Endothelial cell of umbilical vein (primary cell): ENCODE results near the gene OTUD5. TPM values are rescaled to one million over a fixed set of nuclear protein-coding genes. Genes with fewer than 3 reads are reported as not detected.

Experiments
- BruUV-seq: library from RNA; stranded (reverse); fragments of 400-500 nt; replicated peaks from 2 replicates; lab custom pipeline; 2021; lab: Mats Ljungman, UMichigan
- CTCF ChIA-PET: fragments of 300-600, 350-600 bp; sonication (Branson Sonifier 250); formaldehyde crosslinking; loops from one replicate; lab custom pipeline; 2021; ENCODE audit warnings: antibody characterized with exemption, inconsistent platforms; lab: Charles Lee
- POLR2A ChIA-PET: fragments of 300-600, 350-600 bp; sonication (Branson Sonifier 250); formaldehyde crosslinking; loops from one replicate; lab custom pipeline; 2021; ENCODE audit warnings: antibody characterized with exemption, inconsistent platforms; lab: Charles Lee
- DNase-seq: peaks from one replicate; pipeline ENCODE4 v3.0.0-alpha.2; 2011; ENCODE audit warnings: low read depth, low spot score
- FAIRE-seq: peaks from 2 replicates; lab custom pipeline; 2011; peaks lifted over from hg19 to GRCh38; lab: Jason Lieb, UNC
- H2AFZ ChIP-seq: 2 replicates; pipeline ENCODE4 v1.6.0; 2012; ENCODE audit warnings: low read depth, low read length, control low read depth, inconsistent platforms
- H3K27ac ChIP-seq: 2 replicates; pipeline ENCODE4 v1.5.1; 2011; ENCODE audit warnings: low read depth, mild to moderate bottlenecking, control low read depth, low read length, moderate library complexity; ENCODE audit not compliant: insufficient read depth
- H3K27me3 ChIP-seq, 2 experiments: 2 replicates each; pipeline versions ENCODE4 v1.6.0 to v1.6.1; 2011; ENCODE audit warnings: low read length in 2 of 2, mixed read lengths in 1 of 2; ENCODE audit not compliant: control insufficient read depth in 2 of 2, insufficient read depth in 2 of 2
- H3K36me3 ChIP-seq, 2 experiments: 2 replicates in 1 of 2; 3 replicates in 1 of 2; pipeline ENCODE4 v1.5.1; 2011; ENCODE audit warnings: low read length in 2 of 2, mild to moderate bottlenecking in 1 of 2, moderate library complexity in 1 of 2; ENCODE audit not compliant: control insufficient read depth in 2 of 2, insufficient read depth in 2 of 2; ENCODE audit errors: extremely low read depth in 1 of 2
- H3K4me1 ChIP-seq: 3 replicates; pipeline ENCODE4 v1.5.1; 2011; ENCODE audit warnings: mild to moderate bottlenecking, low read length; ENCODE audit not compliant: control insufficient read depth, insufficient read depth; ENCODE audit errors: extremely low read depth
- H3K4me2 ChIP-seq: 2 replicates; pipeline ENCODE4 v1.6.1; 2011; ENCODE audit warnings: low read length, control low read depth, mixed read lengths; ENCODE audit not compliant: insufficient read depth
- H3K4me3 ChIP-seq, 3 experiments: fragments of 200-600 bp in 1 of 3; sonication (generic), shearing (Covaris generic) in 1 of 3; replicated peaks in 1 of 3; 2 replicates each; pipeline ENCODE4 v1.5.1; 2011 to 2016; ENCODE audit warnings: control low read depth in 3 of 3, low read length in 3 of 3, mild to moderate bottlenecking in 2 of 3, inconsistent platforms in 1 of 3, low read depth in 1 of 3, moderate library complexity in 1 of 3; ENCODE audit not compliant: insufficient read depth in 1 of 3
- H3K79me2 ChIP-seq: 2 replicates; pipeline ENCODE4 v1.6.0; 2012; ENCODE audit warnings: low read length, inconsistent platforms; ENCODE audit not compliant: control insufficient read depth, insufficient read depth
- H3K9ac ChIP-seq: replicated peaks from 2 replicates; pipeline ENCODE3; 2011; ENCODE audit warnings: low read length, control low read depth; ENCODE audit not compliant: insufficient read depth; ENCODE audit errors: extremely low read depth
- H3K9me1 ChIP-seq: replicated peaks from 3 replicates; pipeline ENCODE4 v1.6.0; 2011; ENCODE audit warnings: mild to moderate bottlenecking, low read length; ENCODE audit not compliant: control insufficient read depth, insufficient read depth; ENCODE audit errors: extremely low read depth
- H3K9me3 ChIP-seq: replicated peaks from 2 replicates; pipeline ENCODE4 v1.5.1; 2012; ENCODE audit warnings: low read length, inconsistent platforms; ENCODE audit not compliant: control insufficient read depth, insufficient read depth
- H4K20me1 ChIP-seq: replicated peaks from 2 replicates; pipeline ENCODE3; 2011; ENCODE audit warnings: mild to moderate bottlenecking, low read length; ENCODE audit not compliant: control insufficient read depth, insufficient read depth; ENCODE audit errors: extremely low read depth
- CTCF ChIP-seq, 2 donors: IDR thresholded peaks; 1 replicate in 1 of 2; 2 replicates in 1 of 2; pipeline ENCODE4 v1.5.1; 2011; ENCODE audit warnings: low read length in 2 of 2, mild to moderate bottlenecking in 2 of 2, moderate library complexity in 2 of 2, control low read depth in 1 of 2, inconsistent platforms in 1 of 2, low read depth in 1 of 2; ENCODE audit not compliant: insufficient read depth in 1 of 2; ENCODE audit errors: extremely low read depth in 1 of 2
- EZH2 ChIP-seq: IDR thresholded peaks from 2 replicates; pipeline ENCODE4 v1.6.1; 2012; ENCODE audit warnings: borderline replicate concordance, low read depth, mild to moderate bottlenecking, moderate library complexity, low read length, inconsistent platforms; ENCODE audit not compliant: severe bottlenecking
- FOS ChIP-seq: IDR thresholded peaks from 2 replicates; pipeline ENCODE4 v1.6.1; 2011; ENCODE audit warnings: mild to moderate bottlenecking, low read length, moderate library complexity, borderline replicate concordance; ENCODE audit not compliant: insufficient read depth
- GATA2 ChIP-seq: IDR thresholded peaks from 2 replicates; pipeline ENCODE4 v1.7.0; 2011; ENCODE audit warnings: low read depth, mild to moderate bottlenecking, moderate library complexity, mixed read lengths, low read length; ENCODE audit not compliant: insufficient read length, insufficient read depth
- JUN ChIP-seq: IDR thresholded peaks from 2 replicates; pipeline ENCODE4 v1.6.1; 2011; ENCODE audit warnings: borderline replicate concordance, low read depth; ENCODE audit not compliant: insufficient read length, insufficient read depth
- MAX ChIP-seq: IDR thresholded peaks from 2 replicates; pipeline ENCODE4 v1.6.1; 2011; ENCODE audit not compliant: insufficient read depth, insufficient read length
- MYC ChIP-seq: IDR thresholded peaks from one replicate; pipeline ENCODE4 v1.6.1; 2011; ENCODE audit warnings: mild to moderate bottlenecking, low read depth, low read length
- POLR2A ChIP-seq: IDR thresholded peaks from 2 replicates; pipeline ENCODE4 v1.6.1; 2012; ENCODE audit warnings: low read depth, mild to moderate bottlenecking, control low read depth, low read length
- POLR2AphosphoS5 ChIP-seq: IDR thresholded peaks from 2 replicates; pipeline ENCODE4 v1.6.1; 2012; ENCODE audit warnings: low read depth, mild to moderate bottlenecking, control low read depth, low read length, moderate library complexity; ENCODE audit not compliant: insufficient read depth
- dilution Hi-C: fragments of 300-500 bp; cut with MboI; formaldehyde crosslinking; loops from one replicate; pipeline ENCODE4 v1.15.0; 2019; ENCODE audit warnings: low sequenced_read_pairs; ENCODE audit not compliant: extremely low pct_ligation_motif_present
- intact Hi-C: fragments of 100-400 bp; cut with micrococcal nuclease; formaldehyde crosslinking; loops from one replicate; pipeline ENCODE4 v1.10.0; 2022
- polyA plus RNA-seq, 4 experiments: library from polyadenylated mRNA; depleted of rRNA in 3 of 4; stranded (reverse) in 3 of 4; unstranded in 1 of 4; fragments of >200 nt; gene quantifications; 2 replicates each; pipeline versions ENCODE4 v1.2.1 to v1.2.3, GENCODE V29; 2011 to 2012; ENCODE audit warnings: missing spikeins in 1 of 4
- total RNA-seq: library from RNA; stranded (reverse); gene quantifications from 2 replicates; pipeline ENCODE4 v1.2.3, GENCODE V29; 2021

The OTUD5 gene
- total and polyA plus RNA-seq, 2 donors (not counting 3 experiments of a cell fraction or from before 2014, with no cell fraction given), result 44.3 to 44.6 TPM

GRCh38 chrX:49001521-49002090, 44.2 kb upstream of the OTUD5 start:
- peak overlapping the region; percentile 67 to 92 (median 83) for H3K4me3 ChIP-seq
- peaks cover 8% of the 10 kb centered on the region for H3K79me2 ChIP-seq
- no peaks in the 10 kb centered on the region for H3K27me3 ChIP-seq
- peak overlapping the region; percentile 84 for H2AFZ ChIP-seq
- dilution Hi-C loops, result no loop called here
- BruUV-seq, result TSS peak; percentile 68
- peak; percentile 50 for DNase-seq
- no peaks in the 10 kb centered on the region for H3K9me3 ChIP-seq
- H3K9ac ChIP-seq, result peak overlapping the region; percentile 97
- CTCF ChIA-PET, result interaction anchor here (0.9 kb wide), 2 partner anchors 16 to 38 kb away, joined by 3 read pairs; no protein-coding TSS in a partner anchor
- POLR2A ChIA-PET, result interaction anchor here (1.0 to 1.1 kb wide), 2 partner anchors 10 to 42 kb away, joined by 4 to 5 read pairs; no protein-coding TSS in a partner anchor
- no peaks in the 10 kb centered on the region for H3K9me1 ChIP-seq
- FAIRE-seq, result no peak
- peak overlapping the region; percentile 99 for H3K27ac ChIP-seq
- TF ChIP-seq MAX, result no peak
- TF ChIP-seq FOS, result no peak
- no peak for TF ChIP-seq EZH2
- TF ChIP-seq POLR2AphosphoS5, result no peak
- no peak for TF ChIP-seq JUN
- TF ChIP-seq POLR2A, result no peak
- no peak for TF ChIP-seq CTCF (IDR thresholded peaks at IDR 0.05; ENCODE audit: extremely low read depth in 1 of 2, insufficient read depth in 1 of 2, low read depth in 1 of 2, low read length in 2 of 2)
- TF ChIP-seq GATA2, result no peak
- no peak for TF ChIP-seq MYC
- no peaks in the 10 kb centered on the region for H4K20me1 ChIP-seq
- H3K36me3 ChIP-seq, result peaks cover 0 to 15% of the 10 kb centered on the region in 2 experiments
- intact Hi-C loops, result loop anchor here (1.0 kb wide), 1 partner anchor 42 kb away; the partner anchor contains the start of gene TFE3
- H3K4me1 ChIP-seq, result peaks cover 3% of the 10 kb centered on the region
- H3K4me2 ChIP-seq, result peak overlapping the region; percentile 69
